Loucy (cell line): Measurements from ENCODE around the gene PHKA1.

ENCODE experiments used
- H2AFZ ChIP-seq: fragments of 200-600 bp; sonication (generic); 2 replicates; pipeline ENCODE4 v1.6.0; 2016; ENCODE audit warnings: antibody characterized with exemption, mild to moderate bottlenecking, low read length, moderate library complexity
- H3F3A ChIP-seq: fragments of 200-600 bp; 2 replicates; pipeline ENCODE4 v1.6.0; 2016; ENCODE audit warnings: antibody characterized with exemption, low read depth, mild to moderate bottlenecking
- H3K27me3 ChIP-seq: fragments of 200-600 bp; sonication (generic); 2 replicates; pipeline ENCODE4 v1.6.1; 2014; ENCODE audit warnings: low read length, mild to moderate bottlenecking; ENCODE audit not compliant: insufficient read depth, poor library complexity, severe bottlenecking
- H3K36me3 ChIP-seq: fragments of 200-600 bp; sonication (generic); 2 replicates; pipeline ENCODE4 v1.6.1; 2016; ENCODE audit warnings: low read length; ENCODE audit not compliant: insufficient read depth
- H3K4me1 ChIP-seq: fragments of 200-600 bp; sonication (generic); 2 replicates; pipeline ENCODE4 v1.5.1; 2014; ENCODE audit warnings: low read length, mild to moderate bottlenecking; ENCODE audit not compliant: insufficient read depth, poor library complexity, severe bottlenecking
- H3K4me2 ChIP-seq: fragments of 200-600 bp; sonication (generic); 2 replicates; pipeline ENCODE4 v1.6.0; 2014; ENCODE audit warnings: antibody characterized with exemption, low read length, low read depth, mild to moderate bottlenecking; ENCODE audit not compliant: poor library complexity, severe bottlenecking
- H3K4me3 ChIP-seq: fragments of 200-600 bp; sonication (generic); 2 replicates; pipeline ENCODE4 v1.5.1; 2014; ENCODE audit warnings: low read length, mild to moderate bottlenecking, mixed read lengths; ENCODE audit not compliant: poor library complexity, severe bottlenecking
- H3K79me2 ChIP-seq: fragments of 200-600 bp; sonication (generic); 2 replicates; pipeline ENCODE4 v1.6.1; 2014; ENCODE audit warnings: low read length; ENCODE audit not compliant: insufficient read depth
- H3K9ac ChIP-seq: fragments of 200-600 bp; sonication (generic); 2 replicates; pipeline ENCODE4 v1.6.0; 2014; ENCODE audit warnings: mild to moderate bottlenecking, low read depth, low read length, moderate library complexity; ENCODE audit not compliant: poor library complexity, severe bottlenecking
- H3K9me2 ChIP-seq: fragments of 200-600 bp; sonication (generic); replicated peaks from 2 replicates; pipeline ENCODE4 v1.6.1; 2016; ENCODE audit warnings: low read depth, low read length, mixed read lengths
- H3K9me3 ChIP-seq: fragments of 200-600 bp; sonication (generic); 2 replicates; pipeline ENCODE4 v1.6.1; 2014; ENCODE audit warnings: mild to moderate bottlenecking, antibody characterized with exemption, low read length, low read depth; ENCODE audit not compliant: insufficient read depth
- H4K20me1 ChIP-seq: fragments of 200-600 bp; sonication (generic); 2 replicates; pipeline ENCODE4 v1.6.0; 2014; ENCODE audit warnings: antibody characterized with exemption, low read length, mild to moderate bottlenecking; ENCODE audit not compliant: insufficient read depth, poor library complexity, severe bottlenecking
- EZH2phosphoT487 ChIP-seq: fragments of 200-600 bp; IDR thresholded peaks from 2 replicates; pipeline ENCODE4 v1.6.1; 2018; ENCODE audit warnings: antibody characterized with exemption, mild to moderate bottlenecking, moderate library complexity, borderline replicate concordance
- TF ChIP-seq, protein P1 (sequence below): fragments of 200-600 bp; sonication (generic); conservative IDR thresholded peaks from 2 replicates; pipeline ENCODE4 v1.5.1; 2014; ENCODE audit warnings: mild to moderate bottlenecking, antibody characterized with exemption, low read length

Gene PHKA1

DNA sequence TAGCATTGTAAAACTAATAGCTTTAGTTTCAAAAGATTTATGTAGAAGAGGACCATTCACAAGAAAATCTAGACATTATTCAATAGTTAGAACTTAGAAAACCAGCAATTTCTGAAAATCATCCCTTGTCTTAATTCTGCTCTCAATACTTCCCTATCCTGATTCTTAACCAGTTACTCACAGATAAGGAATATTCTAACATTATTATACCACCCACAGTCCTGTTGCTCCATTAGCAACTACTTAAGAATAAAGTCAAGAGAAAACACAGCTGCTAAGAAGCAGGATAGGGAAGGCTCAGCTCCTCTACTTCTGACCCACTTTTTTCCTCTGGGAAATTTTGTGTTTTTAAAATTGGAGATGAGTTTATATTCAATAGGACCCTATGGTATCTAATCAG lies 47.7 kb downstream of the PHKA1 start:
- Histone ChIP-seq H2AFZ (no peak overlapping the region), H3K9me3 (no peaks in the 10 kb centered on the region), H4K20me1 (no peaks in the 10 kb centered on the region), H3K36me3 (no peaks in the 10 kb centered on the region), H3K4me1 (no peaks in the 10 kb centered on the region), H3K27me3 (no peaks in the 10 kb centered on the region), H3K79me2 (no peaks in the 10 kb centered on the region), H3K4me2 (no peak overlapping the region), H3K9me2 (no peaks in the 10 kb centered on the region), H3K4me3 (no peak overlapping the region), H3K9ac (no peak overlapping the region), H3F3A (no peaks in the 10 kb centered on the region)
- TF ChIP-seq, protein P1, sequence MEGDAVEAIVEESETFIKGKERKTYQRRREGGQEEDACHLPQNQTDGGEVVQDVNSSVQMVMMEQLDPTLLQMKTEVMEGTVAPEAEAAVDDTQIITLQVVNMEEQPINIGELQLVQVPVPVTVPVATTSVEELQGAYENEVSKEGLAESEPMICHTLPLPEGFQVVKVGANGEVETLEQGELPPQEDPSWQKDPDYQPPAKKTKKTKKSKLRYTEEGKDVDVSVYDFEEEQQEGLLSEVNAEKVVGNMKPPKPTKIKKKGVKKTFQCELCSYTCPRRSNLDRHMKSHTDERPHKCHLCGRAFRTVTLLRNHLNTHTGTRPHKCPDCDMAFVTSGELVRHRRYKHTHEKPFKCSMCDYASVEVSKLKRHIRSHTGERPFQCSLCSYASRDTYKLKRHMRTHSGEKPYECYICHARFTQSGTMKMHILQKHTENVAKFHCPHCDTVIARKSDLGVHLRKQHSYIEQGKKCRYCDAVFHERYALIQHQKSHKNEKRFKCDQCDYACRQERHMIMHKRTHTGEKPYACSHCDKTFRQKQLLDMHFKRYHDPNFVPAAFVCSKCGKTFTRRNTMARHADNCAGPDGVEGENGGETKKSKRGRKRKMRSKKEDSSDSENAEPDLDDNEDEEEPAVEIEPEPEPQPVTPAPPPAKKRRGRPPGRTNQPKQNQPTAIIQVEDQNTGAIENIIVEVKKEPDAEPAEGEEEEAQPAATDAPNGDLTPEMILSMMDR: no peak
- TF ChIP-seq EZH2phosphoT487: no peak

DNA sequence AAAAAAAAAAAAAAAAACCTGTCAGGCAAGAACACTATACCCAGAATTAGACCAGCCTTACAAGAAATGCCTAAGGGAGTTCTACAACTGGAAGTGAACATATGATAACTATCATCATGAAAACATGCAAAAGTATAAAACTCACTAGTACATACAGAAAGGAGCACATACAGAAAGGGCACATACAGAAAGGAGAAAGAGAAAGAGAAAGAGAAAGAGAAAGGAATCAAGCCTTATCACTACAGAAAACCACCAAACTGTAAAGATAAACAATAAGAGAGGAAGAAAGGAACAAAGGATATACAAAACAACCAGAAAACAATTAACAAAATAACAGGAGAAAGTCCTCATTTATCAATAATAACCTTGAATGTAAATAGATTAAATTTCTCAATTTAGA lies 50.4 kb downstream of the PHKA1 start:
- Histone ChIP-seq H3K9me3 (no peaks in the 10 kb centered on the region), H3K4me3 (no peak overlapping the region), H4K20me1 (no peaks in the 10 kb centered on the region), H2AFZ (no peak overlapping the region), H3K36me3 (no peaks in the 10 kb centered on the region), H3K79me2 (no peaks in the 10 kb centered on the region), H3K4me1 (no peaks in the 10 kb centered on the region), H3K9ac (no peak overlapping the region), H3K27me3 (no peaks in the 10 kb centered on the region), H3K9me2 (no peaks in the 10 kb centered on the region), H3F3A (no peaks in the 10 kb centered on the region), H3K4me2 (no peak overlapping the region)
- TF ChIP-seq, protein P1: no peak
- no peak for TF ChIP-seq EZH2phosphoT487

DNA sequence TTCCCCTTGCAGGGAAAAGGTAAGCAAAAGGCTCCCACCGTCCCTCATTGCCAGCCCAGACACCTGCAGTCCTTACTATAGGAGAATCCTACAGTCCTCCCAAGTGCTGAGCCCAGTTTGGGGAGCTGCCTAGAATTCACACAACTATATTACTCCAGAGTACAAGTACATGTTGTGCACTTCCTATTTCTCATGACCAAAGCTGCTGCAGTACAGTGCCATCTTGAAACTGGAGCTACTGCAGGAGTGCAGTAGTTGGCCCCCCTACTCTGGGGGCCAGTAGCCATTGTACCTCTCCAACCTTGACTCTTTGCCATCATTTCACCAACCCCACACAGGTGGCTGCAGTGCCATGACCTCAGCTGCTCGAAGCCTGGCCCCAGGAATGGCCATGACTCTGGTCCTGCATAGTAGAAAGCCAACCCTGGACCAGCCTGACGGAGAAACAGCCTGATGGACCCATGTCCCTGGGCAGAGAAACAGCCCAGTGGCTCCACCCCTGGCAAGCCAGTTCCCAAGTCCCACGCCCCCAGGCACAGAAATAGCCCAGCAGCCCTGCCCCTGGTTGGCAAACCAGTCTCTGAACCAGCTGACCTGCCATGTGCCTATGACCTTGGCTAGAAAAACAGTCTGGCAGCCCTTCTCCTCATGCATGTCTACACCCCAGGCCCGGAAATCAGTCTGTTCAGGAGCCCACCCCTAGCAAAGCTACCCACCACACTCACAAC lies 51.9 kb downstream of the PHKA1 start:
- no peak overlapping the region for H2AFZ ChIP-seq
- H3K4me1 ChIP-seq: no peaks in the 10 kb centered on the region
- H3K4me2 ChIP-seq: no peak overlapping the region
- no peaks in the 10 kb centered on the region for H3K79me2 ChIP-seq
- TF ChIP-seq, protein P1: no peak
- TF ChIP-seq EZH2phosphoT487: no peak
- H3K9ac ChIP-seq: no peak overlapping the region
- no peaks in the 10 kb centered on the region for H3F3A ChIP-seq
- H3K36me3 ChIP-seq: no peaks in the 10 kb centered on the region
- no peaks in the 10 kb centered on the region for H3K9me2 ChIP-seq
- no peak overlapping the region for H3K4me3 ChIP-seq
- H4K20me1 ChIP-seq: no peaks in the 10 kb centered on the region
- H3K27me3 ChIP-seq: no peaks in the 10 kb centered on the region
- no peaks in the 10 kb centered on the region for H3K9me3 ChIP-seq
